ENCODE measurements around the gene PEX13. TPM values are rescaled to one million over a fixed set of nuclear protein-coding genes. Genes with fewer than 3 reads are reported as not detected.

Gene PEX13
- total RNA-seq, result 10 to 100 TPM; 18.2 to 19.8 TPM

- peak within 1 kb of the TSS; percentile 84 to 95 (median 92) for H3K27ac ChIP-seq
- 0% methylated on average over 32 to 34 of the region's 39 CpGs for WGBS, 2 donors
- H3K4me3 ChIP-seq, result peak within 1 kb of the TSS; percentile 79 to 91
- no peak for TF ChIP-seq CTCF (IDR thresholded peaks at IDR 0.05)
- peak; percentile 30 to 76 (median 75) for TF ChIP-seq POLR2A (IDR thresholded peaks at IDR 0.05)
- no peaks in the 10 kb centered on the region for H3K27me3 ChIP-seq
- H3K9me3 ChIP-seq, result no peaks in the 10 kb centered on the region
- H3K36me3 ChIP-seq (replicated peaks in 1 of 2; ENCODE audit: insufficient read depth in 1 of 2, low read depth in 2 of 2), result no peaks in the 10 kb centered on the region
- intact Hi-C loops (cut with DNase I), result no loop called here
- peak; percentile 70 to 84 (median 76) for DNase-seq
- peaks cover 49% of the 10 kb centered on the region for H3K4me1 ChIP-seq
- peak; percentile 85 for ATAC-seq
Measured at GRCh38 chr2:61017556-61018317, at the start of gene PEX13, which contains the start of gene PUS10. Gene PEX13, plus strand, starts transcription at chr2:61017720. Its CDS starts 40 bp downstream, at chr2:61017760. Gene PUS10, minus strand, starts transcription at chr2:61018255. Its CDS starts 6,365 bp downstream, at chr2:61011890.

- ATAC-seq (no peak), DNase-seq (no peak)
- intact Hi-C loops (cut with DNase I), result no loop called here
- H3K36me3 ChIP-seq (replicated peaks in 1 of 2; ENCODE audit: insufficient read depth in 1 of 2, low read depth in 2 of 2), result no peaks in the 10 kb centered on the region
- WGBS, 2 donors, result 94 to 96% methylated on average over 12 to 31 of the region's 32 CpGs
- no peak overlapping the region for H3K27ac ChIP-seq
- H3K4me3 ChIP-seq, result no peak overlapping the region
- H3K4me1 ChIP-seq, result peaks cover 13% of the 10 kb centered on the region
- TF ChIP-seq CTCF (IDR thresholded peaks at IDR 0.05) (no peak), POLR2A (IDR thresholded peaks at IDR 0.05) (no peak)
- H3K27me3 ChIP-seq, result no peaks in the 10 kb centered on the region
- no peaks in the 10 kb centered on the region for H3K9me3 ChIP-seq
Measured at GRCh38 chr2:60972889-60973656, 44.4 kb upstream of the PEX13 start.

GRCh38 chr2:60973705-60974104, 43.8 kb upstream of the PEX13 start:
- no peak overlapping the region for H3K4me3 ChIP-seq
- peaks cover 13% of the 10 kb centered on the region for H3K4me1 ChIP-seq
- DNase-seq (no peak), ATAC-seq (no peak)
- no peak overlapping the region for H3K27ac ChIP-seq
- H3K27me3 ChIP-seq, result no peaks in the 10 kb centered on the region
- 78 to 90% methylated on average over 4 to 5 of the region's 5 CpGs for WGBS, 2 donors
- intact Hi-C loops (cut with DNase I), result no loop called here
- H3K9me3 ChIP-seq, result no peaks in the 10 kb centered on the region
- no peaks in the 10 kb centered on the region for H3K36me3 ChIP-seq (replicated peaks in 1 of 2; ENCODE audit: insufficient read depth in 1 of 2, low read depth in 2 of 2)
- TF ChIP-seq POLR2A (IDR thresholded peaks at IDR 0.05), result no peak
- no peak for TF ChIP-seq CTCF (IDR thresholded peaks at IDR 0.05)

GRCh38 chr2:60974652-60975051, 42.9 kb upstream of the PEX13 start:
- Histone ChIP-seq H3K36me3 (replicated peaks in 1 of 2; ENCODE audit: insufficient read depth in 1 of 2, low read depth in 2 of 2) (no peaks in the 10 kb centered on the region), H3K27me3 (no peaks in the 10 kb centered on the region), H3K27ac (no peak overlapping the region), H3K4me3 (no peak overlapping the region), H3K4me1 (peaks cover 13% of the 10 kb centered on the region), H3K9me3 (no peaks in the 10 kb centered on the region)
- DNase-seq (no peak), ATAC-seq (no peak)
- WGBS, 2 donors, result 97 to 100% methylated on average over 10 to 16 of the region's 16 CpGs
- TF ChIP-seq POLR2A (IDR thresholded peaks at IDR 0.05), result no peak
- TF ChIP-seq CTCF (IDR thresholded peaks at IDR 0.05), result no peak
- intact Hi-C loops (cut with DNase I), result no loop called here
